OCI-LY1 (cell line): ENCODE results near the gene ZNF365.
"Not testable (repeated sequence)": the region's sequence is repeated elsewhere in the genome, so short reads cannot be mapped to it uniquely, and the experiment has no call there.

ENCODE experiments used
- H2AFZ ChIP-seq: fragments of 200-600 bp; sonication (generic), shearing (Covaris generic); 2 replicates; pipeline ENCODE4 v1.6.0; 2014; ENCODE audit warnings: antibody characterized with exemption, mild to moderate bottlenecking, low read length
- H3F3A ChIP-seq: fragments of 200-600 bp; sonication (generic), shearing (Covaris generic); 2 replicates; pipeline ENCODE4 v1.6.0; 2014; ENCODE audit warnings: mild to moderate bottlenecking, antibody characterized with exemption, low read length, moderate library complexity; ENCODE audit not compliant: insufficient read depth
- H3K27ac ChIP-seq: fragments of 200-600 bp; sonication (generic); 2 replicates; pipeline ENCODE4 v1.5.1; 2014; ENCODE audit warnings: low read length, mixed run types, mild to moderate bottlenecking, low read depth; ENCODE audit not compliant: poor library complexity, severe bottlenecking
- H3K27me3 ChIP-seq: fragments of 200-600 bp; sonication (generic); 2 replicates; pipeline ENCODE4 v1.6.0; 2014; ENCODE audit warnings: antibody characterized with exemption, mild to moderate bottlenecking, low read length, moderate library complexity; ENCODE audit not compliant: insufficient read depth
- H3K36me3 ChIP-seq: fragments of 200-600 bp; sonication (generic); 2 replicates; pipeline ENCODE4 v1.6.1; 2014; ENCODE audit warnings: mild to moderate bottlenecking, antibody characterized with exemption, low read length, moderate library complexity, mixed read lengths; ENCODE audit not compliant: insufficient read depth
- H3K4me1 ChIP-seq: fragments of 200-600 bp; sonication (generic); 2 replicates; pipeline ENCODE4 v1.5.1; 2014; ENCODE audit warnings: mild to moderate bottlenecking, low read length, moderate library complexity; ENCODE audit not compliant: insufficient read depth, severe bottlenecking
- H3K4me2 ChIP-seq: fragments of 200-600 bp; sonication (generic), shearing (Covaris generic); 2 replicates; pipeline ENCODE4 v1.6.1; 2014; ENCODE audit warnings: low read length
- H3K4me3 ChIP-seq: fragments of 200-600 bp; sonication (generic); 2 replicates; pipeline ENCODE4 v1.5.1; 2014; ENCODE audit warnings: low read length, low read depth, mild to moderate bottlenecking, mixed read lengths; ENCODE audit not compliant: poor library complexity, severe bottlenecking
- H3K79me2 ChIP-seq: fragments of 200-600 bp; shearing (Covaris generic); 2 replicates; pipeline ENCODE4 v1.6.1; 2016; ENCODE audit warnings: mixed run types, low read length, mixed read lengths; ENCODE audit not compliant: insufficient read depth
- H3K9ac ChIP-seq: fragments of 200-600 bp; sonication (generic), shearing (Covaris generic); 2 replicates; pipeline ENCODE4 v1.6.1; 2014; ENCODE audit warnings: mild to moderate bottlenecking, low read length, mixed read lengths
- H3K9me2 ChIP-seq: fragments of 200-600 bp; sonication (generic), shearing (Covaris generic); 2 replicates; pipeline ENCODE4 v1.6.1; 2014; ENCODE audit warnings: low read depth, mild to moderate bottlenecking, low read length, mixed read lengths
- H3K9me3 ChIP-seq: fragments of 200-600 bp; shearing (Covaris generic); 2 replicates; pipeline ENCODE4 v1.6.1; 2014; ENCODE audit warnings: low read length, mixed read lengths
- H4K20me1 ChIP-seq: fragments of 200-600 bp; sonication (generic), shearing (Covaris generic); 2 replicates; pipeline ENCODE4 v1.6.0; 2016; ENCODE audit warnings: mild to moderate bottlenecking, low read length; ENCODE audit not compliant: insufficient read depth
- EZH2 ChIP-seq: fragments of 200-600 bp; sonication (generic), shearing (Covaris generic); IDR thresholded peaks from 2 replicates; pipeline ENCODE4 v1.8.0; 2017; ENCODE audit warnings: borderline replicate concordance, mixed run types, mild to moderate bottlenecking, antibody characterized with exemption, low read length, moderate library complexity, mixed read lengths
- TF ChIP-seq, protein P1 (sequence below): fragments of 200-600 bp; sonication (generic), shearing (Covaris generic); IDR thresholded peaks from 2 replicates; pipeline ENCODE4 v1.5.1; 2017; ENCODE audit warnings: mild to moderate bottlenecking, antibody characterized with exemption, low read length, moderate library complexity, mixed read lengths

The ZNF365 gene

DNA sequence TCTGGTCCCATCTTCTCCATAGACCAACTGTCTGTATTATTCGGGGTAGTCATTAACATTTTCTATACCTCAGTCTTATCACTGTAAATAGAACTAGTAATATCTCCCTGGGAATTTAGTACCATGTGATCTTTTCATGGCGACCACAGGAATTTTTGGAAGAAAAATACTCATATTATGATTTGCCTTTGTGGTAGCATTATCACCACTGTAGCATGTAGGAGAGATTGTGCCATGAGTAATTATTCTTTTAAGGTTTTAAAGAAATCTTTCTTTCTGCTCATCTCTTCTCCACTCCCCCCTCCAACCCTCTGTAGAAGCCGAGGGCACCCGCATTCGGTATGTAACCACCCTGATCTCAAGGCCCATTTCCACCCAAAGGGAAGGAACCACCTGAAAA is 25.0 kb downstream of the ZNF365 start:
- H3K9me3 ChIP-seq: no peaks in the 10 kb centered on the region
- no peaks in the 10 kb centered on the region for H3K79me2 ChIP-seq

DNA sequence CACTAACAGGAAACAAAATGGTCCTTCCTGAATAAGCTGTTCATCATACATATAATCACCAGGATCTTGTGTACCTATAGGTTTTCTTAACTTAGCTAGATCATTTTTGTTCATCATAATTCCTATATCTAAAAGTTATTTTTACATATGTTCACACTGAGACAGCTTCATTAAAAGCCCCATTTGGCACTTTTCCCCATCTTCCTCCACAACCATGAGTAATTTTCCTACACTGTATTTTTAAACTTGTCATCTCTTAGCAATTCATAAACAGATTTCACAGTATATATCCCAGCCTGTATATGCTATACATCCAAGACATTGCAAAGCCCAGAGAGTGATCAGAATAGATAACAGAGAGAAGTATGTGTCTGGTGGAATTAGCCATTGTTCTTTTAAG is 28.3 kb downstream of the ZNF365 start:
- no peaks in the 10 kb centered on the region for H3K9me3 ChIP-seq
- H3K79me2 ChIP-seq: no peaks in the 10 kb centered on the region
- H3K4me2 ChIP-seq: no peak overlapping the region
- H3K27ac ChIP-seq: no peak overlapping the region
- H3K9me2 ChIP-seq: no peaks in the 10 kb centered on the region
- H3K36me3 ChIP-seq: no peaks in the 10 kb centered on the region; the same call in 1 of the 2 replicates
- no peaks in the 10 kb centered on the region for H3K27me3 ChIP-seq
- H3K4me1 ChIP-seq: no peaks in the 10 kb centered on the region
- H3K4me3 ChIP-seq: no peak overlapping the region
- TF ChIP-seq EZH2: no peak
- TF ChIP-seq, protein P1, sequence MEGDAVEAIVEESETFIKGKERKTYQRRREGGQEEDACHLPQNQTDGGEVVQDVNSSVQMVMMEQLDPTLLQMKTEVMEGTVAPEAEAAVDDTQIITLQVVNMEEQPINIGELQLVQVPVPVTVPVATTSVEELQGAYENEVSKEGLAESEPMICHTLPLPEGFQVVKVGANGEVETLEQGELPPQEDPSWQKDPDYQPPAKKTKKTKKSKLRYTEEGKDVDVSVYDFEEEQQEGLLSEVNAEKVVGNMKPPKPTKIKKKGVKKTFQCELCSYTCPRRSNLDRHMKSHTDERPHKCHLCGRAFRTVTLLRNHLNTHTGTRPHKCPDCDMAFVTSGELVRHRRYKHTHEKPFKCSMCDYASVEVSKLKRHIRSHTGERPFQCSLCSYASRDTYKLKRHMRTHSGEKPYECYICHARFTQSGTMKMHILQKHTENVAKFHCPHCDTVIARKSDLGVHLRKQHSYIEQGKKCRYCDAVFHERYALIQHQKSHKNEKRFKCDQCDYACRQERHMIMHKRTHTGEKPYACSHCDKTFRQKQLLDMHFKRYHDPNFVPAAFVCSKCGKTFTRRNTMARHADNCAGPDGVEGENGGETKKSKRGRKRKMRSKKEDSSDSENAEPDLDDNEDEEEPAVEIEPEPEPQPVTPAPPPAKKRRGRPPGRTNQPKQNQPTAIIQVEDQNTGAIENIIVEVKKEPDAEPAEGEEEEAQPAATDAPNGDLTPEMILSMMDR: no peak
- H3K9ac ChIP-seq: no peak overlapping the region
- H3F3A ChIP-seq: no peaks in the 10 kb centered on the region
- H4K20me1 ChIP-seq: no peaks in the 10 kb centered on the region
- no peak overlapping the region for H2AFZ ChIP-seq

More for the DNA sequence above, 25.0 kb downstream of the ZNF365 start:
- TF ChIP-seq, protein P1: no peak
- no peak overlapping the region for H3K4me3 ChIP-seq
- H3K36me3 ChIP-seq: no peaks in the 10 kb centered on the region
- no peak overlapping the region for H3K9ac ChIP-seq
- H4K20me1 ChIP-seq: no peaks in the 10 kb centered on the region
- no peaks in the 10 kb centered on the region for H3K4me1 ChIP-seq
- H2AFZ ChIP-seq: no peak overlapping the region
- no peaks in the 10 kb centered on the region for H3K27me3 ChIP-seq
- no peaks in the 10 kb centered on the region for H3K9me2 ChIP-seq
- H3K4me2 ChIP-seq: no peak overlapping the region
- no peak overlapping the region for H3K27ac ChIP-seq
- no peaks in the 10 kb centered on the region for H3F3A ChIP-seq

DNA sequence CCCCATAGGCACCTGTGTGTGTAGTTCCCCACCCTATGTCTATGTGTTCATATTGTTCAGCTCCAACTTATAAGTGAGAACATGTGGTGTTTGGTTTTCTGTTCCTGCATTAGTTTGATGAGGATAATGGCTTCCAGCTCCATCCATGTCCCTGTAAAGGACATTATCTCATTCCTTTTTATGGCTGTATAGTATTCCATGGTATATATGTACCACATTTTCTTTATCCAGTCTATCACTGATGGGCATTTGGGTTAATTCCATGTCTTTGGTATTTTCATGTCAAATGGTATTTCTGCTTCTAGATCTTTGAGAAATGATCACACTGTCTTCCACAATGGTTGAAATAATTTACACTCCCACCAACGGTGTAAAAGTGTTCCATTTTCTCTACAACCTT is 36.4 kb downstream of the ZNF365 start:
- not testable (repeated sequence) for H4K20me1 ChIP-seq, H3K9ac ChIP-seq, H3K79me2 ChIP-seq, H2AFZ ChIP-seq, H3K9me2 ChIP-seq, H3K4me2 ChIP-seq, H3K4me3 ChIP-seq, H3K27me3 ChIP-seq, H3K4me1 ChIP-seq, H3F3A ChIP-seq, H3K27ac ChIP-seq, H3K9me3 ChIP-seq, H3K36me3 ChIP-seq

DNA sequence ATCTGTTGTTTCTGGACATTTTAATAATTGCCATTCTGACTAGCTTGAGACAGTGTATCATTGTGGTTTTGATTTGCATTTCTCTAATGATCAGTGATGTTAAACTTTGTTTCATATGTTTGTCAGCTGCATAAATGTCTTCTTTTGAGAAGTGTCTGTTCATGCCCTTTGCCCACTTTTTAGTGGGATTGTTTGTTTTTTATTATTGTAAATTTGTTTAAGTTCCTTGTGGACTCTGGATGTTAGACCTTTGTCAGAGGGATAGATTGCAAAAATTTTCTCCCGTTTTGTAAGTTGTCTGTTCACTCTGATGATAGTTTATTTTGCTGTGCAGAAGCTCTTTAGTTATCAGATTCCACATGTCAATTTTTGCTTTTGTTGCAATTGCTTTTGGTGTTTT is 36.8 kb downstream of the ZNF365 start:
- not testable (repeated sequence) for H3F3A ChIP-seq, H3K9ac ChIP-seq, H2AFZ ChIP-seq, H3K27me3 ChIP-seq, H3K9me2 ChIP-seq, H4K20me1 ChIP-seq, H3K27ac ChIP-seq, H3K36me3 ChIP-seq, H3K4me3 ChIP-seq, H3K4me1 ChIP-seq, H3K9me3 ChIP-seq, H3K4me2 ChIP-seq, H3K79me2 ChIP-seq
